ENCODE measurements around the gene MTOR.
A peak's percentile ranks its signal among the peaks of the same experiment; 100 is the strongest.

The MTOR gene

GRCh38 chr1:11138029-11138428, 124.3 kb downstream of the MTOR start:
- no peak for TF ChIP-seq CTCF (IDR thresholded peaks at IDR 0.05)
- no peak for DNase-seq
- no peak overlapping the region for H3K27ac ChIP-seq
- peaks cover 0 to 16% (median 0%) of the 10 kb centered on the region in 4 donors for H3K4me1 ChIP-seq
- H3K27me3 ChIP-seq = no peaks in the 10 kb centered on the region
- no peak overlapping the region for H3K4me3 ChIP-seq
- peaks cover 45 to 80% (median 46%) of the 10 kb centered on the region in 3 donors for H3K36me3 ChIP-seq
- H3K9me3 ChIP-seq = no peaks in the 10 kb centered on the region
- intact Hi-C loops (cut with DNase I; ENCODE audit: low total_unique reads) = no loop called here

- intact Hi-C loops (cut with DNase I; ENCODE audit: low total_unique reads) = no loop called here
- peaks cover 57 to 89% (median 76%) of the 10 kb centered on the region in 3 donors for H3K36me3 ChIP-seq
- no peak overlapping the region for H3K27ac ChIP-seq
- DNase-seq = no peak
- H3K9me3 ChIP-seq = no peaks in the 10 kb centered on the region
- peaks cover 0 to 4% (median 0%) of the 10 kb centered on the region in 4 donors for H3K4me1 ChIP-seq
- no peaks in the 10 kb centered on the region for H3K27me3 ChIP-seq
- no peak overlapping the region for H3K4me3 ChIP-seq
- no peak for TF ChIP-seq CTCF (IDR thresholded peaks at IDR 0.05)
Observed at GRCh38 chr1:11134898-11135266, 127.5 kb downstream of the MTOR start.

- H3K4me1 ChIP-seq = peaks cover 0 to 4% (median 0%) of the 10 kb centered on the region in 4 donors
- peak; percentile 45 to 73 for DNase-seq
- H3K36me3 ChIP-seq = peaks cover 57 to 89% (median 77%) of the 10 kb centered on the region in 3 donors
- no peaks in the 10 kb centered on the region for H3K9me3 ChIP-seq
- no peaks in the 10 kb centered on the region for H3K27me3 ChIP-seq
- H3K4me3 ChIP-seq = no peak overlapping the region
- TF ChIP-seq CTCF (IDR thresholded peaks at IDR 0.05) = no peak
- H3K27ac ChIP-seq = peak overlapping the region in 1 of 2 donors; percentile 17
- intact Hi-C loops (cut with DNase I; ENCODE audit: low total_unique reads) = no loop called here
Observed at GRCh38 chr1:11134251-11134897, 128.0 kb downstream of the MTOR start.

- no peak for TF ChIP-seq CTCF (IDR thresholded peaks at IDR 0.05)
- no peaks in the 10 kb centered on the region for H3K27me3 ChIP-seq
- H3K4me1 ChIP-seq = peaks cover 0 to 4% (median 0%) of the 10 kb centered on the region in 4 donors
- H3K36me3 ChIP-seq = peaks cover 62 to 89% (median 78%) of the 10 kb centered on the region in 3 donors
- H3K9me3 ChIP-seq = no peaks in the 10 kb centered on the region
- no peak overlapping the region for H3K27ac ChIP-seq
- no peak overlapping the region for H3K4me3 ChIP-seq
- intact Hi-C loops (cut with DNase I; ENCODE audit: low total_unique reads) = no loop called here
- DNase-seq = no peak
Observed at GRCh38 chr1:11132563-11133293, 129.6 kb downstream of the MTOR start.

GRCh38 chr1:11131816-11132215, 130.5 kb downstream of the MTOR start:
- H3K27ac ChIP-seq = no peak overlapping the region
- H3K4me3 ChIP-seq = no peak overlapping the region
- H3K4me1 ChIP-seq = peaks cover 0 to 4% (median 0%) of the 10 kb centered on the region in 4 donors
- intact Hi-C loops (cut with DNase I; ENCODE audit: low total_unique reads) = no loop called here
- TF ChIP-seq CTCF (IDR thresholded peaks at IDR 0.05) = no peak
- DNase-seq = no peak
- H3K27me3 ChIP-seq = no peaks in the 10 kb centered on the region
- H3K9me3 ChIP-seq = no peaks in the 10 kb centered on the region
- peaks cover 69 to 89% (median 82%) of the 10 kb centered on the region in 3 donors for H3K36me3 ChIP-seq
